Measurements from ENCODE around the gene ZNF655.

GRCh38 chr7:99521399-99521798 is 37.0 kb upstream of the ZNF655 start:
- TF ChIP-seq CTCF (IDR thresholded peaks at IDR 0.05) (no peak), NR3C1 (CRISPR knock-in tag; conservative IDR thresholded peaks at IDR 0.05; ENCODE audit: low read depth) (no peak)

All from WTC11 (cell line).